Endothelial cell of umbilical vein (primary cell): ENCODE results near the gene CABCOCO1. TPM values are rescaled to one million over a fixed set of nuclear protein-coding genes. Genes with fewer than 3 reads are reported as not detected.

ENCODE experiments used
- BruUV-seq: library from RNA; stranded (reverse); fragments of 400-500 nt; replicated peaks from 2 replicates; lab custom pipeline; 2021; lab: Mats Ljungman, UMichigan
- CTCF ChIA-PET: fragments of 300-600, 350-600 bp; sonication (Branson Sonifier 250); formaldehyde crosslinking; loops from one replicate; lab custom pipeline; 2021; ENCODE audit warnings: antibody characterized with exemption, inconsistent platforms; lab: Charles Lee
- POLR2A ChIA-PET: fragments of 300-600, 350-600 bp; sonication (Branson Sonifier 250); formaldehyde crosslinking; loops from one replicate; lab custom pipeline; 2021; ENCODE audit warnings: antibody characterized with exemption, inconsistent platforms; lab: Charles Lee
- DNase-seq: peaks from one replicate; pipeline ENCODE4 v3.0.0-alpha.2; 2011; ENCODE audit warnings: low read depth, low spot score
- FAIRE-seq: peaks from 2 replicates; lab custom pipeline; 2011; peaks lifted over from hg19 to GRCh38; lab: Jason Lieb, UNC
- H2AFZ ChIP-seq: 2 replicates; pipeline ENCODE4 v1.6.0; 2012; ENCODE audit warnings: low read depth, low read length, control low read depth, inconsistent platforms
- H3K27ac ChIP-seq: 2 replicates; pipeline ENCODE4 v1.5.1; 2011; ENCODE audit warnings: low read depth, mild to moderate bottlenecking, control low read depth, low read length, moderate library complexity; ENCODE audit not compliant: insufficient read depth
- H3K27me3 ChIP-seq, 2 experiments: 2 replicates each; pipeline versions ENCODE4 v1.6.0 to v1.6.1; 2011; ENCODE audit warnings: low read length in 2 of 2, mixed read lengths in 1 of 2; ENCODE audit not compliant: control insufficient read depth in 2 of 2, insufficient read depth in 2 of 2
- H3K36me3 ChIP-seq, 2 experiments: 2 replicates in 1 of 2; 3 replicates in 1 of 2; pipeline ENCODE4 v1.5.1; 2011; ENCODE audit warnings: low read length in 2 of 2, mild to moderate bottlenecking in 1 of 2, moderate library complexity in 1 of 2; ENCODE audit not compliant: control insufficient read depth in 2 of 2, insufficient read depth in 2 of 2; ENCODE audit errors: extremely low read depth in 1 of 2
- H3K4me1 ChIP-seq: 3 replicates; pipeline ENCODE4 v1.5.1; 2011; ENCODE audit warnings: mild to moderate bottlenecking, low read length; ENCODE audit not compliant: control insufficient read depth, insufficient read depth; ENCODE audit errors: extremely low read depth
- H3K4me2 ChIP-seq: 2 replicates; pipeline ENCODE4 v1.6.1; 2011; ENCODE audit warnings: low read length, control low read depth, mixed read lengths; ENCODE audit not compliant: insufficient read depth
- H3K4me3 ChIP-seq, 3 experiments: fragments of 200-600 bp in 1 of 3; sonication (generic), shearing (Covaris generic) in 1 of 3; replicated peaks in 1 of 3; 2 replicates each; pipeline ENCODE4 v1.5.1; 2011 to 2016; ENCODE audit warnings: control low read depth in 3 of 3, low read length in 3 of 3, mild to moderate bottlenecking in 2 of 3, inconsistent platforms in 1 of 3, low read depth in 1 of 3, moderate library complexity in 1 of 3; ENCODE audit not compliant: insufficient read depth in 1 of 3
- H3K79me2 ChIP-seq: 2 replicates; pipeline ENCODE4 v1.6.0; 2012; ENCODE audit warnings: low read length, inconsistent platforms; ENCODE audit not compliant: control insufficient read depth, insufficient read depth
- H3K9ac ChIP-seq: replicated peaks from 2 replicates; pipeline ENCODE3; 2011; ENCODE audit warnings: low read length, control low read depth; ENCODE audit not compliant: insufficient read depth; ENCODE audit errors: extremely low read depth
- H3K9me1 ChIP-seq: replicated peaks from 3 replicates; pipeline ENCODE4 v1.6.0; 2011; ENCODE audit warnings: mild to moderate bottlenecking, low read length; ENCODE audit not compliant: control insufficient read depth, insufficient read depth; ENCODE audit errors: extremely low read depth
- H3K9me3 ChIP-seq: replicated peaks from 2 replicates; pipeline ENCODE4 v1.5.1; 2012; ENCODE audit warnings: low read length, inconsistent platforms; ENCODE audit not compliant: control insufficient read depth, insufficient read depth
- H4K20me1 ChIP-seq: replicated peaks from 2 replicates; pipeline ENCODE3; 2011; ENCODE audit warnings: mild to moderate bottlenecking, low read length; ENCODE audit not compliant: control insufficient read depth, insufficient read depth; ENCODE audit errors: extremely low read depth
- CTCF ChIP-seq, 2 donors: IDR thresholded peaks; 1 replicate in 1 of 2; 2 replicates in 1 of 2; pipeline ENCODE4 v1.5.1; 2011; ENCODE audit warnings: low read length in 2 of 2, mild to moderate bottlenecking in 2 of 2, moderate library complexity in 2 of 2, control low read depth in 1 of 2, inconsistent platforms in 1 of 2, low read depth in 1 of 2; ENCODE audit not compliant: insufficient read depth in 1 of 2; ENCODE audit errors: extremely low read depth in 1 of 2
- EZH2 ChIP-seq: IDR thresholded peaks from 2 replicates; pipeline ENCODE4 v1.6.1; 2012; ENCODE audit warnings: borderline replicate concordance, low read depth, mild to moderate bottlenecking, moderate library complexity, low read length, inconsistent platforms; ENCODE audit not compliant: severe bottlenecking
- FOS ChIP-seq: IDR thresholded peaks from 2 replicates; pipeline ENCODE4 v1.6.1; 2011; ENCODE audit warnings: mild to moderate bottlenecking, low read length, moderate library complexity, borderline replicate concordance; ENCODE audit not compliant: insufficient read depth
- GATA2 ChIP-seq: IDR thresholded peaks from 2 replicates; pipeline ENCODE4 v1.7.0; 2011; ENCODE audit warnings: low read depth, mild to moderate bottlenecking, moderate library complexity, mixed read lengths, low read length; ENCODE audit not compliant: insufficient read length, insufficient read depth
- JUN ChIP-seq: IDR thresholded peaks from 2 replicates; pipeline ENCODE4 v1.6.1; 2011; ENCODE audit warnings: borderline replicate concordance, low read depth; ENCODE audit not compliant: insufficient read length, insufficient read depth
- MAX ChIP-seq: IDR thresholded peaks from 2 replicates; pipeline ENCODE4 v1.6.1; 2011; ENCODE audit not compliant: insufficient read depth, insufficient read length
- MYC ChIP-seq: IDR thresholded peaks from one replicate; pipeline ENCODE4 v1.6.1; 2011; ENCODE audit warnings: mild to moderate bottlenecking, low read depth, low read length
- POLR2A ChIP-seq: IDR thresholded peaks from 2 replicates; pipeline ENCODE4 v1.6.1; 2012; ENCODE audit warnings: low read depth, mild to moderate bottlenecking, control low read depth, low read length
- POLR2AphosphoS5 ChIP-seq: IDR thresholded peaks from 2 replicates; pipeline ENCODE4 v1.6.1; 2012; ENCODE audit warnings: low read depth, mild to moderate bottlenecking, control low read depth, low read length, moderate library complexity; ENCODE audit not compliant: insufficient read depth
- dilution Hi-C: fragments of 300-500 bp; cut with MboI; formaldehyde crosslinking; loops from one replicate; pipeline ENCODE4 v1.15.0; 2019; ENCODE audit warnings: low sequenced_read_pairs; ENCODE audit not compliant: extremely low pct_ligation_motif_present
- intact Hi-C: fragments of 100-400 bp; cut with micrococcal nuclease; formaldehyde crosslinking; loops from one replicate; pipeline ENCODE4 v1.10.0; 2022
- polyA plus RNA-seq, 4 experiments: library from polyadenylated mRNA; depleted of rRNA in 3 of 4; stranded (reverse) in 3 of 4; unstranded in 1 of 4; fragments of >200 nt; gene quantifications; 2 replicates each; pipeline versions ENCODE4 v1.2.1 to v1.2.3, GENCODE V29; 2011 to 2012; ENCODE audit warnings: missing spikeins in 1 of 4
- total RNA-seq: library from RNA; stranded (reverse); gene quantifications from 2 replicates; pipeline ENCODE4 v1.2.3, GENCODE V29; 2021

Gene CABCOCO1
- total and polyA plus RNA-seq, 2 donors (not counting 3 experiments of a cell fraction or from before 2014, with no cell fraction given), result 0.06 to 1.3 TPM

GRCh38 chr10:61692447-61693010 is 29.8 kb downstream of the CABCOCO1 start:
- Histone ChIP-seq H3K4me1 (peaks cover 5% of the 10 kb centered on the region), H3K4me2 (peak overlapping the region; percentile 69), H3K27me3 (no peaks in the 10 kb centered on the region), H3K27ac (no peak overlapping the region), H3K9ac (no peak overlapping the region), H4K20me1 (no peaks in the 10 kb centered on the region), H3K4me3 (no peak overlapping the region), H3K36me3 (no peaks in the 10 kb centered on the region), H3K9me3 (no peaks in the 10 kb centered on the region), H3K79me2 (no peaks in the 10 kb centered on the region), H2AFZ (peak overlapping the region; percentile 27), H3K9me1 (peaks cover 2% of the 10 kb centered on the region)
- dilution Hi-C loops, result no loop called here
- POLR2A ChIA-PET, result no interaction called here
- intact Hi-C loops, result no loop called here
- DNase-seq (peak; percentile 47), FAIRE-seq (peak; percentile 87)
- TF ChIP-seq MAX (no peak), JUN (peak; percentile 6), GATA2 (peak; percentile 45), EZH2 (no peak), MYC (no peak), POLR2A (no peak), CTCF (IDR thresholded peaks at IDR 0.05; ENCODE audit: extremely low read depth in 1 of 2, insufficient read depth in 1 of 2, low read depth in 1 of 2, low read length in 2 of 2) (no peak), FOS (peak; percentile 54), POLR2AphosphoS5 (no peak)
- CTCF ChIA-PET, result interaction anchor here (1.6 kb wide), 1 partner anchor 9 kb away, joined by 7 read pairs; no protein-coding TSS in a partner anchor
- BruUV-seq, result no TSS peak
